CD4-positive, alpha-beta memory T cell (primary cell): ENCODE data around the gene CTNNAL1. TPM values are rescaled to one million over a fixed set of nuclear protein-coding genes. Genes with fewer than 3 reads are reported as not detected.
"Not testable (repeated sequence)": the region's sequence is repeated elsewhere in the genome, so short reads cannot be mapped to it uniquely, and the experiment has no call there.

Experiments
- CTCF ChIA-PET: fragments of 350-600 bp; sonication (Branson Sonifier 250); formaldehyde crosslinking; loops from one replicate; lab custom pipeline; 2021; ENCODE audit warnings: inconsistent platforms; ENCODE audit not compliant: partially characterized antibody; lab: Charles Lee
- POLR2A ChIA-PET: fragments of 350-600 bp; sonication (Branson Sonifier 250); formaldehyde crosslinking; loops from one replicate; lab custom pipeline; 2021; ENCODE audit not compliant: partially characterized antibody; lab: Charles Lee
- DNase-seq, 5 donors: peaks; one replicate each; pipeline versions ENCODE4 v3.0.0 to v3.0.0-alpha.2; 2020 to 2022; ENCODE audit warnings: mixed read lengths in 1 of 5
- H3K27ac ChIP-seq: one replicate; pipeline ENCODE4 v1.7.0; 2013; ENCODE audit warnings: low read depth, low read length
- H3K27me3 ChIP-seq: 2 replicates; pipeline ENCODE4 v1.7.0; 2013; ENCODE audit warnings: mild to moderate bottlenecking, low read length, moderate library complexity; ENCODE audit not compliant: insufficient read depth
- H3K36me3 ChIP-seq: 2 replicates; pipeline ENCODE4 v1.7.0; 2013; ENCODE audit warnings: mild to moderate bottlenecking, low read length, moderate library complexity; ENCODE audit not compliant: insufficient read depth
- H3K4me1 ChIP-seq: 2 replicates; pipeline ENCODE4 v1.7.0; 2013; ENCODE audit warnings: mild to moderate bottlenecking, low read length, moderate library complexity; ENCODE audit not compliant: insufficient read depth
- H3K4me3 ChIP-seq, 2 donors: one replicate each; pipeline ENCODE4 v1.7.0; 2013; ENCODE audit warnings: low read length in 2 of 2, mild to moderate bottlenecking in 1 of 2
- H3K9me3 ChIP-seq, 2 donors: one replicate each; pipeline ENCODE4 v1.7.0; 2013; ENCODE audit warnings: low read length in 2 of 2, control low read depth in 1 of 2; ENCODE audit not compliant: control insufficient read depth in 1 of 2
- H3K27ac Mint-ChIP-seq, 7 donors: one replicate each; pipeline ENCODE4 v1.8.0; 2020 to 2021; ENCODE audit warnings: mixed read lengths in 7 of 7, mild to moderate bottlenecking in 6 of 7, inconsistent platforms in 3 of 7, moderate library complexity in 3 of 7
- H3K27me3 Mint-ChIP-seq, 2 donors: one replicate each; pipeline ENCODE4 v1.8.0; 2020 to 2021; ENCODE audit warnings: mixed read lengths in 2 of 2
- H3K36me3 Mint-ChIP-seq, 2 donors: one replicate each; pipeline ENCODE4 v1.8.0; 2020 to 2021; ENCODE audit warnings: mixed read lengths in 2 of 2, inconsistent platforms in 1 of 2, mild to moderate bottlenecking in 1 of 2
- H3K4me1 Mint-ChIP-seq, 4 donors: one replicate each; pipeline ENCODE4 v1.8.0; 2020 to 2021; ENCODE audit warnings: mixed read lengths in 4 of 4, mild to moderate bottlenecking in 1 of 4
- H3K4me3 Mint-ChIP-seq, 8 donors: one replicate each; pipeline ENCODE4 v1.8.0; 2020 to 2021; ENCODE audit warnings: mixed read lengths in 8 of 8, mild to moderate bottlenecking in 7 of 8, moderate library complexity in 6 of 8, inconsistent platforms in 3 of 8
- H3K9me3 Mint-ChIP-seq, 8 donors: one replicate each; pipeline ENCODE4 v1.8.0; 2020 to 2021; ENCODE audit warnings: mixed read lengths in 8 of 8, mild to moderate bottlenecking in 5 of 8, inconsistent platforms in 3 of 8, moderate library complexity in 1 of 8
- intact Hi-C: fragments of 100-400 bp; cut with micrococcal nuclease; formaldehyde crosslinking; loops from one replicate; pipeline ENCODE4 v1.15.1; 2023
- polyA plus RNA-seq, 2 donors: library from polyadenylated mRNA; unstranded; fragments of 300-500 nt; fragmentation: Illumina TruSeq; gene quantifications; one replicate each; pipeline ENCODE4 v1.2.3, GENCODE V29; 2021
- total RNA-seq, 2 experiments: library from RNA; stranded (reverse); gene quantifications; one replicate each; pipeline ENCODE4 v1.2.3, GENCODE V29; 2021

CTNNAL1 gene
- total and polyA plus RNA-seq, 4 experiments from 2014 or later, result 1.8 to 3.3 (median 2.5) TPM

DNA sequence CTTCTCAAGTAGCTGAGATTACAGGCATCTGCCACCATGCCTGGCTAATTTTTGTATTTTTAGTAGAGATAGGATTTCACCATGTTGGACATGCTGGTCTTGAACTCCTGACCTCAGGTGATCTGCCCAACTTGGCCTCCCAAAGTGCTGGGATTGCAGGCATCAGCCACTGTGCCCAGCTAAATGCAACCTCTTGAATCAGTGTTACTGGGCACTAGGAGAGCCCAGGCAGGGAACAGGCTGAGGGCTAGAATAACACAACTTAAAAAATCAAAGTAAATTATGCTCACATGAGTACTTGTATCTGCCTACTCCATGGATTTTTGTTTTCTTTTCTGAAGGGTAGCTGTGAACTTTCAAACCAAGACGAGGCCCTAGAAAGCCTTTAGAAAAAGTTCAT, 92.9 kb downstream of the CTNNAL1 start:
- H3K27me3 Mint-ChIP-seq, H3K9me3 ChIP-seq, H3K4me1 Mint-ChIP-seq, intact Hi-C loops, H3K27ac ChIP-seq, H3K4me3 Mint-ChIP-seq, DNase-seq, H3K4me1 ChIP-seq, H3K27me3 ChIP-seq, H3K27ac Mint-ChIP-seq, H3K9me3 Mint-ChIP-seq, H3K4me3 ChIP-seq: not testable (repeated sequence)
- POLR2A ChIA-PET, result interaction anchor here (0.7 kb wide), 1 partner anchor 199 kb away, joined by 3 read pairs; the partner anchor contains the start of gene TMEM245
- peaks cover 54 to 83% of the 10 kb centered on the region in 2 donors for H3K36me3 Mint-ChIP-seq
- CTCF ChIA-PET, result interaction anchor here (0.7 kb wide), 2 partner anchors 10 to 34 kb away, joined by 3 to 4 read pairs; no protein-coding TSS in a partner anchor
- peaks cover 52% of the 10 kb centered on the region for H3K36me3 ChIP-seq

DNA sequence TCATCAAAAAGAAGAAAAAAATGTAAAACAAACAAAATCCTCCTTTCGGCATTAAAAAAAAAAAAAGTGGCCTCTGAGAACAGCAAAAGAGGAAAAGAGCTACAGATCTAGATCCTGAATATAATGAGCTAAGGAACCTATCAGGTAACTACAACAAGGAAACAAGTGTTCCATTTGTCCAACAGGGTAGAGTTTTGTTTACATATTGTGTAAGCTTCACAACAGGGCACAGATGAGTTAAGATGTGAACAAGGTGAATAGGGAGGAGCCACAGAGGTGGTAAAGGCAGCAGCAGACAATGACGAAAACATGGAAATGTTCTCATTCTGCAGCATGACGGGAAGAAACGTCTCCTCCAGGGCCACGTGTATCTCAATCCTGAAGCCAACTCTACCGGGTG, 93.8 kb downstream of the CTNNAL1 start:
- Mint-ChIP-seq H3K4me1 (peaks cover 0 to 4% (median 1%) of the 10 kb centered on the region in 4 donors), H3K27me3 (no peaks in the 10 kb centered on the region), H3K9me3 (no peaks in the 10 kb centered on the region), H3K36me3 (peaks cover 47 to 78% of the 10 kb centered on the region in 2 donors), H3K4me3 (no peak overlapping the region), H3K27ac (peak overlapping the region in 3 of 7 donors; percentile 37 to 70 (median 58))
- H3K4me1 ChIP-seq, result no peaks in the 10 kb centered on the region
- ChIA-PET CTCF (no interaction called here), POLR2A (no interaction called here)
- intact Hi-C loops, result no loop called here
- H3K9me3 ChIP-seq, result no peaks in the 10 kb centered on the region
- no peaks in the 10 kb centered on the region for H3K27me3 ChIP-seq
- no peak overlapping the region for H3K27ac ChIP-seq
- peaks cover 46% of the 10 kb centered on the region for H3K36me3 ChIP-seq
- no peak for DNase-seq
- H3K4me3 ChIP-seq, result no peak overlapping the region

DNA sequence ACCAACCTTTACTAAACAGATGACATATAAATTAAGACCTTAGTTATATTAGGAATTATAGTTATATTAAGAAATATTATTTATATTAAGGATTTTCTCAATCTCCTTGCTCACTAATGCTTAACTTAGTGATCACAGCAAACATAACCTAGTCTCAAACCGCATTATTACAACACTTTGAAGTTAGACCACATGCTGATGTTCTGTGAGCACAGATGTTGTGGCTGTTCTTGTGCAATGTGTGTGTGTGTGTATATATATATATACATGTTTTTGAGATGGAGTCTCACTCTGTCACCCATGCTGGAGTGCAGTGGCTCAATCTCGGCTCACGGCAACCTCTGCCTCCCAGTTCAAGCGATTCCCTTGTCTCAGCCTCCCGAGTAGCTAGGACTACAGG, 99.9 kb downstream of the CTNNAL1 start:
- Mint-ChIP-seq H3K27me3 (no peaks in the 10 kb centered on the region), H3K9me3 (peaks cover 0 to under 1% (median 0%) of the 10 kb centered on the region in 8 donors), H3K36me3 (peaks cover 40 to 71% of the 10 kb centered on the region in 2 donors), H3K4me1 (peaks cover 14 to 26% (median 22%) of the 10 kb centered on the region in 4 donors), H3K4me3 (no peak overlapping the region), H3K27ac (peak overlapping the region in 1 of 7 donors; percentile 78)
- DNase-seq, result no peak
- Histone ChIP-seq H3K9me3 (no peaks in the 10 kb centered on the region), H3K4me3 (no peak overlapping the region), H3K36me3 (peaks cover 35% of the 10 kb centered on the region), H3K4me1 (peaks cover 17% of the 10 kb centered on the region), H3K27ac (no peak overlapping the region), H3K27me3 (no peaks in the 10 kb centered on the region)
- ChIA-PET POLR2A (no interaction called here), CTCF (no interaction called here)
- intact Hi-C loops, result no loop called here

DNA sequence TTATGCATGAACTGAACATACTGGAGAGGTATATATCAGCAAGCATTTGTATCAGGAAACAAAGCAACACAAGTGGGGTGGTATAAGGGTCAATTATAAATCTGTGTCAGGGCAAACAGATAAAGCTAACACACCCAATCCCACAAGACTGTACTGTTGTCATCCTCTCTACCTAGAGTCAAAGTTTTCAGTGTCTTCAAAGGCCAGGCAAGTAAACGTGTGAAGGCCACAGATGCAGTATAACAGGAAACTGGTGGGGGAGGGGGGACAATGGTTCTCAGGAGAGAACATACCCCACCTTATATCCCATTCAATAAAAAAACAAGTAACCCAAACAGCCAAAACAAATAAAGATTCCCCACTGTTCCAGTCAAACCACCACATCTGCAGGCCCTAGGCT, 101.5 kb downstream of the CTNNAL1 start:
- peak overlapping the region in 5 of 8 donors; percentile 2 to 74 (median 70) for H3K4me3 Mint-ChIP-seq
- Histone ChIP-seq H3K4me1 (peaks cover 17% of the 10 kb centered on the region), H3K4me3 (no peak overlapping the region), H3K27ac (no peak overlapping the region), H3K36me3 (peaks cover 37% of the 10 kb centered on the region), H3K9me3 (no peaks in the 10 kb centered on the region), H3K27me3 (no peaks in the 10 kb centered on the region)
- ChIA-PET CTCF (no interaction called here), POLR2A (no interaction called here)
- H3K4me1 Mint-ChIP-seq, result peaks cover 14 to 26% (median 21%) of the 10 kb centered on the region in 4 donors
- H3K36me3 Mint-ChIP-seq, result peaks cover 52 to 74% of the 10 kb centered on the region in 2 donors
- H3K27ac Mint-ChIP-seq, result peak overlapping the region in 5 of 7 donors; percentile 21 to 93 (median 89)
- peak in 4 of 5 donors; percentile 24 to 49 (median 35) for DNase-seq
- intact Hi-C loops, result no loop called here
- H3K27me3 Mint-ChIP-seq, result no peaks in the 10 kb centered on the region
- H3K9me3 Mint-ChIP-seq, result peaks cover 0 to 1% (median 0%) of the 10 kb centered on the region in 8 donors

DNA sequence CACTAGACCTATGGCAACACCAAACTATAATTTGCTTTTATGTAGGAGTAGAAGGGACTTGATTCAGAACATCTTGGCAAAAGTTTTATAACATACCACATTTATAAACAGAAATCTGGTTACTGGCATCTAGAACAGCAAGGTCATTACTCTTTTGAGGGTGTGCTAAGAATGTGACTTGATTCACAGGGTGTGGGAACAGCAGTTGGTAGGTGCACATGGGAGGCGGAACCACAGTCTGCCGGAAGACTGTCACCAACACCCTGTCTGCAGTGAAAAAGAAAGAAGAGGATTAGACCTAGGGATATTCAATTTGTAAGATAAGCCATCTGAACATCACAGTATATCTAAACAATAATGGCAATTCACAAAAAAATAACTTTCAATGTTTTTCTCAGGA, 102.4 kb downstream of the CTNNAL1 start:
- DNase-seq, result no peak
- H3K9me3 Mint-ChIP-seq, result peaks cover 0 to 1% (median 0%) of the 10 kb centered on the region in 8 donors
- Histone ChIP-seq H3K4me1 (peaks cover 17% of the 10 kb centered on the region), H3K27me3 (no peaks in the 10 kb centered on the region), H3K36me3 (peaks cover 33% of the 10 kb centered on the region), H3K4me3 (no peak overlapping the region), H3K27ac (peak overlapping the region; percentile 30), H3K9me3 (no peaks in the 10 kb centered on the region)
- intact Hi-C loops, result no loop called here
- H3K4me3 Mint-ChIP-seq, result no peak overlapping the region
- peaks cover 14 to 26% (median 21%) of the 10 kb centered on the region in 4 donors for H3K4me1 Mint-ChIP-seq
- peaks cover 56 to 78% of the 10 kb centered on the region in 2 donors for H3K36me3 Mint-ChIP-seq
- H3K27ac Mint-ChIP-seq, result peak overlapping the region in 6 of 7 donors; percentile 37 to 93 (median 86)
- no peaks in the 10 kb centered on the region for H3K27me3 Mint-ChIP-seq
- ChIA-PET POLR2A (no interaction called here), CTCF (interaction anchor here (1.1 kb wide), 1 partner anchor 42 kb away, joined by 3 read pairs; no protein-coding TSS in a partner anchor)

DNA sequence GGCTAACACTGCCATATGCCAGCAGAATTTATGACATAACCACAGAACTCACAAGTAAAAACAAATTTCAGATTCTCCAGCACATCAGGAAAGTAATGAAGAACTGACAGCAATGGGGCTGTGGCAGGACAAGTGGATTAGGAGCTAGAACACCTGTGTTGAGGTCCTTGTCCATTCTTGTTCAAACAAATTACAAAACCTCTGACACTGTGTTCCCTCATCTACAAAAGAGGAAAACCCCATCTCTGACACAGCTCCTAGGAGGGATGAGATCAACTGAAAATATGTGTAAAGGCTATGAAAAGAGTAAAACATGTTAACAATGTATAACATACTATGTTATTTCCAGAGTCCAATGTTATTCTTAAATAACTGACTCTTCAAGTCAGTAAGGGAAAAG, 102.9 kb downstream of the CTNNAL1 start:
- peaks cover 0 to 1% (median 0%) of the 10 kb centered on the region in 8 donors for H3K9me3 Mint-ChIP-seq
- peak overlapping the region in 4 of 7 donors; percentile 59 to 93 (median 73) for H3K27ac Mint-ChIP-seq
- no peak overlapping the region for H3K4me3 ChIP-seq
- no peaks in the 10 kb centered on the region for H3K27me3 ChIP-seq
- no peaks in the 10 kb centered on the region for H3K9me3 ChIP-seq
- no peak for DNase-seq
- no peak overlapping the region for H3K27ac ChIP-seq
- H3K36me3 ChIP-seq, result peaks cover 29% of the 10 kb centered on the region
- H3K27me3 Mint-ChIP-seq, result no peaks in the 10 kb centered on the region
- peaks cover 14 to 26% (median 21%) of the 10 kb centered on the region in 4 donors for H3K4me1 Mint-ChIP-seq
- peaks cover 17% of the 10 kb centered on the region for H3K4me1 ChIP-seq
- CTCF ChIA-PET, result interaction anchor here (1.1 kb wide), 1 partner anchor 43 kb away, joined by 3 read pairs; no protein-coding TSS in a partner anchor
- H3K36me3 Mint-ChIP-seq, result peaks cover 54 to 77% of the 10 kb centered on the region in 2 donors
- intact Hi-C loops, result no loop called here
- POLR2A ChIA-PET, result no interaction called here
- no peak overlapping the region for H3K4me3 Mint-ChIP-seq

DNA sequence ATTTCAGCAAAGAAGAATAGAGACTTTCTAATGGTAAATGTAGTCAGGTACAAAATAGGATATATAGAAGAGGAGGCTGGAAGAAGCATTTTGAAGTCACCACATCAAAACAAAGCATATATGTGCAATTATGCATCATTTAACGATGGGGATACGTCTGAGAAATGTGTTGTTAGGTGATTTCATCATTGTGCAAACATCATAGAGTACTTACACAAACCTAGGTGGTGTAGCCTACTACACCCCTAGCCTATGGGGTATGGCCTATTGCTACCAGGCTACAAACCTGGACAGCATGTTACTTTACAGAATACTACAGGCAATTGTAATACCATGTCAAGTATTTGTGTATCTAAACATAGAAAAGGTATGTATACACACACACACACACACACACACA, 107.8 kb downstream of the CTNNAL1 start:
- H3K36me3 ChIP-seq, result peaks cover 52% of the 10 kb centered on the region
- Mint-ChIP-seq H3K9me3 (peaks cover 0 to 1% (median 0%) of the 10 kb centered on the region in 8 donors), H3K4me1 (peaks cover 0 to 3% (median 2%) of the 10 kb centered on the region in 4 donors), H3K4me3 (no peak overlapping the region), H3K36me3 (peaks cover 71 to 86% of the 10 kb centered on the region in 2 donors), H3K27me3 (no peaks in the 10 kb centered on the region), H3K27ac (peak overlapping the region in 1 of 7 donors; percentile 49)
- ChIA-PET POLR2A (no interaction called here), CTCF (no interaction called here)
- no peaks in the 10 kb centered on the region for H3K4me1 ChIP-seq
- no peak overlapping the region for H3K4me3 ChIP-seq
- H3K27ac ChIP-seq, result no peak overlapping the region
- H3K27me3 ChIP-seq, result no peaks in the 10 kb centered on the region
- intact Hi-C loops, result no loop called here
- DNase-seq, result no peak
- no peaks in the 10 kb centered on the region for H3K9me3 ChIP-seq
